ENCODE measurements around the gene PPFIA4.
"Not testable (repeated sequence)": the region's sequence is repeated elsewhere in the genome, so short reads cannot be mapped to it uniquely, and the experiment has no call there.

Gene PPFIA4

GRCh38 chr1:203001986-203002385 lies 24.3 kb upstream of the PPFIA4 start:
- no peak for DNase-seq (ENCODE audit: low spot score)
- in situ Hi-C loops (cut with MboI; ENCODE audit: low sequenced_read_pairs, unreplicated experiment) = no loop called here
- TF ChIP-seq CTCF (IDR thresholded peaks at IDR 0.05; ENCODE audit: borderline replicate concordance, control extremely low read depth, extremely low read depth, insufficient read depth, missing control alignments) = no peak

GRCh38 chr1:203002951-203003350 lies 23.3 kb upstream of the PPFIA4 start:
- no peak for TF ChIP-seq CTCF (IDR thresholded peaks at IDR 0.05; ENCODE audit: borderline replicate concordance, control extremely low read depth, extremely low read depth, insufficient read depth, missing control alignments)
- in situ Hi-C loops (cut with MboI; ENCODE audit: low sequenced_read_pairs, unreplicated experiment) = no loop called here
- no peak for DNase-seq (ENCODE audit: low spot score)

GRCh38 chr1:203005395-203006142 lies 20.7 kb upstream of the PPFIA4 start:
- DNase-seq (ENCODE audit: low spot score); in situ Hi-C loops (cut with MboI; ENCODE audit: low sequenced_read_pairs, unreplicated experiment): not testable (repeated sequence)

GRCh38 chr1:203006948-203007871 lies 19.1 kb upstream of the PPFIA4 start, which contains the start of gene TMEM183A:
Gene TMEM183A (plus strand): TSS chr1:203007374. CDS start chr1:203007466, 92 bp downstream.
- TF ChIP-seq CTCF (IDR thresholded peaks at IDR 0.05; ENCODE audit: borderline replicate concordance, control extremely low read depth, extremely low read depth, insufficient read depth, missing control alignments) = no peak
- in situ Hi-C loops (cut with MboI; ENCODE audit: low sequenced_read_pairs, unreplicated experiment) = no loop called here
- DNase-seq (ENCODE audit: low spot score) = peak; percentile 93

GRCh38 chr1:203009185-203009584 lies 17.1 kb upstream of the PPFIA4 start:
- TF ChIP-seq CTCF (IDR thresholded peaks at IDR 0.05; ENCODE audit: borderline replicate concordance, control extremely low read depth, extremely low read depth, insufficient read depth, missing control alignments) = no peak
- no peak for DNase-seq (ENCODE audit: low spot score)
- in situ Hi-C loops (cut with MboI; ENCODE audit: low sequenced_read_pairs, unreplicated experiment) = no loop called here

- TF ChIP-seq CTCF (IDR thresholded peaks at IDR 0.05; ENCODE audit: borderline replicate concordance, control extremely low read depth, extremely low read depth, insufficient read depth, missing control alignments) = no peak
- in situ Hi-C loops (cut with MboI; ENCODE audit: low sequenced_read_pairs, unreplicated experiment) = no loop called here
Measured at GRCh38 chr1:203011582-203011981, 14.7 kb upstream of the PPFIA4 start.

GRCh38 chr1:203017061-203017460 lies 9.2 kb upstream of the PPFIA4 start:
- in situ Hi-C loops (cut with MboI; ENCODE audit: low sequenced_read_pairs, unreplicated experiment) = no loop called here
- DNase-seq (ENCODE audit: low spot score) = no peak
- no peak for TF ChIP-seq CTCF (IDR thresholded peaks at IDR 0.05; ENCODE audit: borderline replicate concordance, control extremely low read depth, extremely low read depth, insufficient read depth, missing control alignments)

More at GRCh38 chr1:203011582-203011981, 14.7 kb upstream of the PPFIA4 start:
- DNase-seq (ENCODE audit: low spot score) = no peak

All from GM13976 (cell line).